H1 (cell line): Measurements from ENCODE around the gene HOXB4. TPM values are rescaled to one million over a fixed set of nuclear protein-coding genes. Genes with fewer than 3 reads are reported as not detected.

ENCODE experiments used
- CTCF ChIA-PET: fragments of 300-600 bp; sonication (Branson Sonifier 250); formaldehyde crosslinking; loops from one replicate; lab custom pipeline; 2021; ENCODE audit not compliant: partially characterized antibody; lab: Charles Lee
- POLR2A ChIA-PET: fragments of 300-600 bp; sonication (Branson Sonifier 250); formaldehyde crosslinking; loops from one replicate; lab custom pipeline; 2021; ENCODE audit warnings: inconsistent platforms; ENCODE audit not compliant: partially characterized antibody; lab: Charles Lee
- DNase-seq, 2 experiments: peaks; one replicate each; pipeline versions ENCODE4 v3.0.0 to v3.0.0-alpha.2; 2010 to 2022; ENCODE audit warnings: low spot score in 2 of 2, low read depth in 1 of 2, mixed read lengths in 1 of 2
- FAIRE-seq: peaks from 2 replicates; lab custom pipeline; 2011; peaks lifted over from hg19 to GRCh38; lab: Jason Lieb, UNC
- H2AFZ ChIP-seq: 2 replicates; pipeline ENCODE4 v1.8.1; 2012; ENCODE audit warnings: low read length, inconsistent platforms
- H2AK5ac ChIP-seq: 2 replicates; pipeline ENCODE4 v1.6.1; 2013; ENCODE audit warnings: low read depth, low read length
- H2BK120ac ChIP-seq: replicated peaks from 2 replicates; pipeline ENCODE3; 2013; ENCODE audit warnings: low read depth, low read length, inconsistent platforms
- H2BK12ac ChIP-seq: 2 replicates; pipeline ENCODE4 v1.6.1; 2013; ENCODE audit warnings: low read depth, low read length
- H2BK15ac ChIP-seq: 2 replicates; pipeline ENCODE4 v1.6.1; 2013; ENCODE audit warnings: low read length
- H2BK20ac ChIP-seq: 2 replicates; pipeline ENCODE4 v1.6.1; 2013; ENCODE audit warnings: low read length
- H2BK5ac ChIP-seq: 2 replicates; pipeline ENCODE4 v1.6.1; 2013; ENCODE audit warnings: low read depth, low read length
- H3K14ac ChIP-seq: 2 replicates; pipeline ENCODE4 v1.6.1; 2013; ENCODE audit warnings: inconsistent platforms; ENCODE audit not compliant: insufficient read length
- H3K18ac ChIP-seq: 2 replicates; pipeline ENCODE4 v1.6.1; 2013; ENCODE audit warnings: low read length; ENCODE audit errors: extremely low read depth
- H3K23ac ChIP-seq: 2 replicates; pipeline ENCODE4 v1.6.1; 2013; ENCODE audit warnings: inconsistent platforms; ENCODE audit not compliant: insufficient read length
- H3K23me2 ChIP-seq: 2 replicates; pipeline ENCODE4 v1.6.1; 2013; ENCODE audit warnings: low read depth, low read length
- H3K27ac ChIP-seq: 2 replicates; pipeline ENCODE4 v1.6.1; 2011; ENCODE audit warnings: low read depth, low read length, inconsistent platforms
- H3K27me3 ChIP-seq, 4 experiments: replicated peaks in 1 of 4; 1 replicate in 1 of 4; 2 replicates in 3 of 4; pipeline versions ENCODE4 v1.6.1 to v1.8.1; 2011 to 2013; ENCODE audit warnings: low read length in 3 of 4, mild to moderate bottlenecking in 3 of 4, inconsistent platforms in 2 of 4, mixed read lengths in 2 of 4, moderate library complexity in 1 of 4; ENCODE audit not compliant: control insufficient read depth in 3 of 4, insufficient read depth in 3 of 4; ENCODE audit errors: extremely low read depth in 1 of 4
- H3K36me3 ChIP-seq, 4 experiments: 2 replicates each; pipeline versions ENCODE4 v1.6.1 to v1.8.1; 2011 to 2013; ENCODE audit warnings: mild to moderate bottlenecking in 4 of 4, low read length in 3 of 4, moderate library complexity in 2 of 4, control low read depth in 1 of 4, inconsistent platforms in 1 of 4; ENCODE audit not compliant: insufficient read depth in 4 of 4, control insufficient read depth in 2 of 4
- H3K4ac ChIP-seq: replicated peaks from 2 replicates; pipeline ENCODE3; 2013; ENCODE audit warnings: low read length, low read depth, mixed read lengths, inconsistent platforms; ENCODE audit not compliant: insufficient read length
- H3K4me1 ChIP-seq, 4 experiments: replicated peaks in 1 of 4; 1 replicate in 1 of 4; 2 replicates in 3 of 4; pipeline versions ENCODE4 v1.6.1 to v1.8.1; 2011 to 2013; ENCODE audit warnings: low read length in 3 of 4, inconsistent platforms in 2 of 4, mixed read lengths in 1 of 4; ENCODE audit not compliant: insufficient read depth in 4 of 4, control insufficient read depth in 3 of 4
- H3K4me2 ChIP-seq, 2 experiments: 2 replicates each; pipeline versions ENCODE4 v1.6.1 to v1.8.1; 2011 to 2013; ENCODE audit warnings: low read depth in 2 of 2, low read length in 2 of 2, control low read depth in 1 of 2, inconsistent platforms in 1 of 2, mild to moderate bottlenecking in 1 of 2; ENCODE audit not compliant: insufficient read depth in 1 of 2
- H3K4me3 ChIP-seq, 4 experiments: fragments of 200-600, 300-600 bp in 1 of 4; sonication (generic), shearing (Covaris generic), sonication (Bioruptor Twin) in 1 of 4; 2 replicates each; pipeline versions ENCODE4 v1.5.1 to v1.8.1; 2011 to 2016; ENCODE audit warnings: low read length in 4 of 4, low read depth in 3 of 4, control low read depth in 2 of 4, inconsistent platforms in 2 of 4, mild to moderate bottlenecking in 2 of 4, mixed read lengths in 1 of 4, moderate library complexity in 1 of 4; ENCODE audit not compliant: insufficient read depth in 2 of 4; ENCODE audit errors: extremely low read depth in 1 of 4
- H3K56ac ChIP-seq: replicated peaks from 2 replicates; pipeline ENCODE3; 2013; ENCODE audit warnings: low read depth, mild to moderate bottlenecking, mixed read lengths, low read length, inconsistent platforms; ENCODE audit not compliant: insufficient read length
- H3K79me1 ChIP-seq: 2 replicates; pipeline ENCODE4 v1.6.1; 2013; ENCODE audit warnings: low read depth, low read length, control low read depth
- H3K79me2 ChIP-seq, 2 experiments: 2 replicates each; pipeline versions ENCODE4 v1.6.1 to v1.8.1; 2012 to 2013; ENCODE audit warnings: low read length in 2 of 2, mild to moderate bottlenecking in 2 of 2, inconsistent platforms in 1 of 2; ENCODE audit not compliant: insufficient read depth in 2 of 2, control insufficient read depth in 1 of 2
- H3K9ac ChIP-seq, 4 experiments: replicated peaks in 1 of 4; 1 replicate in 1 of 4; 2 replicates in 3 of 4; pipeline versions ENCODE4 v1.6.1 to v1.8.1; 2011 to 2013; ENCODE audit warnings: low read depth in 3 of 4, low read length in 3 of 4, control low read depth in 2 of 4, mild to moderate bottlenecking in 2 of 4, moderate library complexity in 2 of 4, inconsistent platforms in 1 of 4; ENCODE audit errors: extremely low read depth in 1 of 4
- H3K9me3 ChIP-seq, 2 experiments: 2 replicates each; pipeline versions ENCODE4 v1.6.1 to v1.8.1; 2012 to 2013; ENCODE audit warnings: mild to moderate bottlenecking in 2 of 2, moderate library complexity in 2 of 2, control low read depth in 1 of 2, inconsistent platforms in 1 of 2, low read depth in 1 of 2, low read length in 1 of 2, mixed read lengths in 1 of 2; ENCODE audit not compliant: insufficient read depth in 2 of 2
- H4K20me1 ChIP-seq, 2 experiments: replicated peaks in 1 of 2; 2 replicates each; pipeline versions ENCODE3 to v1.8.1; 2011 to 2013; ENCODE audit warnings: inconsistent platforms in 2 of 2, low read length in 2 of 2, mild to moderate bottlenecking in 1 of 2; ENCODE audit not compliant: insufficient read depth in 2 of 2, control insufficient read depth in 1 of 2
- H4K5ac ChIP-seq: 2 replicates; pipeline ENCODE4 v1.6.1; 2013; ENCODE audit warnings: low read length, low read depth, mixed read lengths, inconsistent platforms; ENCODE audit not compliant: insufficient read length
- H4K8ac ChIP-seq: 2 replicates; pipeline ENCODE4 v1.8.0; 2013; ENCODE audit warnings: mild to moderate bottlenecking, moderate library complexity, low read length, inconsistent platforms; ENCODE audit not compliant: insufficient read depth; ENCODE audit errors: extremely low read depth
- H4K91ac ChIP-seq: replicated peaks from 2 replicates; pipeline ENCODE3; 2013; ENCODE audit warnings: low read length, mixed read lengths, inconsistent platforms; ENCODE audit not compliant: insufficient read length
- CBX5 ChIP-seq: fragments of 300-800, 300-1000 bp; sonication (generic); IDR thresholded peaks from 2 replicates; pipeline ENCODE4 v1.7.1; 2016; ENCODE audit warnings: antibody characterized with exemption, low read length, low read depth
- EZH2 ChIP-seq: fragments of 200-600 bp; sonication (generic); IDR thresholded peaks from 2 replicates; pipeline ENCODE4 v1.7.1; 2012; ENCODE audit warnings: low read depth, mild to moderate bottlenecking, moderate library complexity, low read length, inconsistent platforms; ENCODE audit not compliant: severe bottlenecking
- KDM4A ChIP-seq: IDR thresholded peaks from one replicate; pipeline ENCODE4 v1.7.1; 2012; ENCODE audit warnings: low read depth, mild to moderate bottlenecking, moderate library complexity, low read length, inconsistent platforms; ENCODE audit not compliant: severe bottlenecking
- KDM5A ChIP-seq: fragments of 200-600 bp; IDR thresholded peaks from 2 replicates; pipeline ENCODE4 v1.7.1; 2012; ENCODE audit warnings: mild to moderate bottlenecking, low read length, inconsistent platforms, mixed read lengths
- MAFK ChIP-seq: IDR thresholded peaks from 2 replicates; pipeline ENCODE4 v1.6.1; 2012; ENCODE audit warnings: low read depth, mild to moderate bottlenecking, improper control_type of control experiment, low read length
- RNF2 ChIP-seq: fragments of 200-900, 300-1000 bp; sonication (generic); IDR thresholded peaks from 2 replicates; pipeline ENCODE4 v1.7.1; 2016; ENCODE audit warnings: borderline replicate concordance, low read depth, mild to moderate bottlenecking, antibody characterized with exemption, low read length; ENCODE audit not compliant: poor library complexity, severe bottlenecking; ENCODE audit errors: missing control alignments
- SAP30 ChIP-seq: fragments of 300-600 bp; sonication (generic); IDR thresholded peaks from 2 replicates; pipeline ENCODE4 v1.7.1; 2012; ENCODE audit warnings: low read length, moderate library complexity, mild to moderate bottlenecking, inconsistent platforms; ENCODE audit not compliant: insufficient read depth, insufficient replicate concordance
- SIN3A ChIP-seq, 2 experiments: IDR thresholded peaks in 1 of 2; conservative IDR thresholded peaks in 1 of 2; 2 replicates each; pipeline ENCODE4 v1.6.1; 2011 to 2012; ENCODE audit warnings: low read length in 2 of 2, improper control_type of control experiment in 1 of 2, low read depth in 1 of 2, mild to moderate bottlenecking in 1 of 2
- TAF7 ChIP-seq: optimal IDR thresholded peaks from 2 replicates; pipeline ENCODE3; 2011; ENCODE audit warnings: low read depth, mild to moderate bottlenecking, inconsistent platforms, low read length, moderate library complexity, borderline replicate concordance
- TBP ChIP-seq: IDR thresholded peaks from 2 replicates; pipeline ENCODE4 v1.6.1; 2011; ENCODE audit warnings: low read depth, low read length, improper control_type of control experiment
- WGBS, 2 experiments: shearing (Covaris generic) in 1 of 2; methylation state at CpG; one replicate each; pipeline versions ENCODE4 v1.1.6 to v1.1.7; 2013 to 2015; ENCODE audit warnings: low lambda C conversion rate in 2 of 2, mixed read lengths in 2 of 2, inconsistent platforms in 1 of 2, low coverage in 1 of 2, missing lambda C conversion rate in 1 of 2; ENCODE audit not compliant: insufficient replicate concordance in 2 of 2, insufficient coverage in 1 of 2, insufficient read length in 1 of 2; ENCODE audit errors: extremely low coverage in 1 of 2, missing lambda C conversion rate in 1 of 2; 5-methylcytosine and 5-hydroxymethylcytosine counted together
- polyA plus RNA-seq, 7 experiments: library from polyadenylated mRNA; depleted of rRNA in 3 of 7; stranded (reverse) in 5 of 7; unstranded in 2 of 7; fragments of >200 nt in 5 of 7; fragments of 200-250 nt in 2 of 7; gene quantifications; 1 replicate in 5 of 7; 2 replicates in 1 of 7; 4 replicates in 1 of 7; pipeline versions ENCODE4 v1.2.1 to v1.2.3, GENCODE V29; 2011 to 2013; ENCODE audit warnings: missing spikeins in 2 of 7, mixed read lengths in 2 of 7
- total RNA-seq: library from RNA; stranded (reverse); fragmentation: NEBNext Ultra II Directional; extraction: Animal tissue kit (Norgen Biotek cat#: 25700); gene quantifications from 2 replicates; pipeline ENCODE4 v1.2.1, GENCODE V29; 2021

HOXB4 gene
- total and polyA plus RNA-seq, 2 of the 8 experiments (the other 6 are each of a cell fraction or from before 2014, with no cell fraction given), result not detected

- H2BK120ac ChIP-seq, result no peak overlapping the region
- 34% methylated on average over 15 of the region's 15 CpGs; no CpG with 5 or more reads in 1 of the 2 experiments for WGBS, 2 experiments
- DNase-seq (no peak), FAIRE-seq (no peak)
- no peaks in the 10 kb centered on the region for H3K79me2 ChIP-seq
- H2BK20ac ChIP-seq, result no peak overlapping the region
- H2BK5ac ChIP-seq, result no peak overlapping the region
- no peak overlapping the region for H4K5ac ChIP-seq
- H2AK5ac ChIP-seq, result no peak overlapping the region
- H3K4me2 ChIP-seq, result no peak overlapping the region
- H2BK15ac ChIP-seq, result no peak overlapping the region
- no peak overlapping the region for H3K27ac ChIP-seq
- no peak overlapping the region for H4K8ac ChIP-seq
- H3K23ac ChIP-seq, result no peak overlapping the region
- peaks cover 0 to 8% (median 3%) of the 10 kb centered on the region in 4 experiments; a peak in 5 of 7 replicates for H3K4me1 ChIP-seq
- no peak overlapping the region for H3K4me3 ChIP-seq
- no peak overlapping the region for H3K18ac ChIP-seq
- H3K36me3 ChIP-seq, result peaks cover 0 to 5% (median 0%) of the 10 kb centered on the region in 4 experiments; a peak in 1 of 8 replicates
- H3K27me3 ChIP-seq, result peaks cover 99 to 100% (median 100%) of the 10 kb centered on the region in 4 experiments
- peaks cover 6 to 37% of the 10 kb centered on the region in 2 experiments for H4K20me1 ChIP-seq
- ChIA-PET CTCF (interaction anchor here (0.6 to 3.4 kb wide), 11 partner anchors 13 to 396 kb away, joined by 3 to 14 read pairs (median 3); partner anchors contain the start of genes HOXB5 and HOXB8), POLR2A (interaction anchor here (1.6 kb wide), 1 partner anchor 19 kb away, joined by 4 read pairs; no protein-coding TSS in a partner anchor)
- no peak overlapping the region for H3K14ac ChIP-seq
- H4K91ac ChIP-seq, result no peak overlapping the region
- no peak overlapping the region for H2AFZ ChIP-seq
- no peak overlapping the region for H3K4ac ChIP-seq
- no peak overlapping the region for H3K56ac ChIP-seq
- H3K9ac ChIP-seq, result no peak overlapping the region
- no peak overlapping the region for H2BK12ac ChIP-seq
- no peaks in the 10 kb centered on the region for H3K79me1 ChIP-seq
- H3K9me3 ChIP-seq, result no peaks in the 10 kb centered on the region
- H3K23me2 ChIP-seq, result peaks cover 4% of the 10 kb centered on the region; the same call in 1 of the 2 replicates
- TF ChIP-seq TBP (no peak), KDM5A (no peak), SIN3A (conservative IDR thresholded peaks at IDR 0.05 in 1 of 2, IDR thresholded peaks at IDR 0.05 in 1 of 2; ENCODE audit: low read depth in 1 of 2, low read length in 2 of 2) (no peak), RNF2 (peak; percentile 62), EZH2 (no peak), KDM4A (no peak), SAP30 (no peak), MAFK (no peak), TAF7 (no peak), CBX5 (no peak)
Measured at GRCh38 chr17:48561884-48562810, 16.0 kb downstream of the HOXB4 start.
